Measurements from ENCODE around the gene PRR12.
A peak's percentile ranks its signal among the peaks of the same experiment; 100 is the strongest.

Gene PRR12

GRCh38 chr19:49665036-49665350 lies 74.0 kb downstream of the PRR12 start:
- Histone ChIP-seq H3K27ac (ENCODE audit: extremely low read depth, low read depth, low read length) (peak overlapping the region; percentile 87), H3K9me3 (ENCODE audit: control insufficient read depth, insufficient read depth, low read depth, low read length) (no peaks in the 10 kb centered on the region), H3K4me1 (ENCODE audit: control insufficient read depth, insufficient read depth, low read length) (peaks cover 6% of the 10 kb centered on the region), H3K4me3 (ENCODE audit: low read depth, low read length) (peak overlapping the region; percentile 48), H3K36me3 (ENCODE audit: control insufficient read depth in 2 of 2, insufficient read depth in 1 of 2, low read length in 2 of 2) (peaks cover 17 to 56% of the 10 kb centered on the region in 2 experiments)
- POLR2A ChIA-PET: interaction anchor here (0.5 to 4.9 kb wide), 14 partner anchors 10 to 213 kb away, joined by 3 to 85 read pairs (median 8); partner anchors contain the start of genes NOSIP, PIH1D1, PRMT1 and PRR12
- CTCF ChIA-PET: interaction anchor here (0.6 to 3.2 kb wide), 5 partner anchors 8 to 162 kb away, joined by 3 to 27 read pairs (median 5); partner anchors contain the start of gene PRMT1
- TF ChIP-seq ZNF19 (tag by site-specific recombination; IDR thresholded peaks at IDR 0.05; ENCODE audit: low read depth) (0 out of 2 replicates have a peak, but pooled peaks have one; percentile 9), SCRT2 (tag by site-specific recombination; IDR thresholded peaks at IDR 0.05) (no peak; the same call in 1 of the 2 replicates), ZNF23 (tag by site-specific recombination; IDR thresholded peaks at IDR 0.05; ENCODE audit: borderline replicate concordance) (no peak), ZNF433 (tag by site-specific recombination; IDR thresholded peaks at IDR 0.05; ENCODE audit: low read depth) (no peak), ZNF529 (tag by site-specific recombination; IDR thresholded peaks at IDR 0.05; ENCODE audit: insufficient replicate concordance) (no peak), ZBTB7A (tag by site-specific recombination; IDR thresholded peaks at IDR 0.05; ENCODE audit: low read depth) (no peak), GLIS2 (tag by site-specific recombination; IDR thresholded peaks at IDR 0.05) (no peak), YY2 (tag by site-specific recombination; IDR thresholded peaks at IDR 0.05) (no peak; the same call in 1 of the 2 replicates), SALL2 (tag by site-specific recombination; IDR thresholded peaks at IDR 0.05; ENCODE audit: borderline replicate concordance) (no peak), ZBTB48 (tag by site-specific recombination; IDR thresholded peaks at IDR 0.05) (peak; percentile 28; the same call in 1 of the 2 replicates), ZNF37A (tag by site-specific recombination; IDR thresholded peaks at IDR 0.05) (no peak), SP2 (tag by site-specific recombination; IDR thresholded peaks at IDR 0.05) (no peak), PRDM1 (tag by site-specific recombination; IDR thresholded peaks at IDR 0.05) (no peak; the same call in none of the 2 replicates), ZNF112 (tag by site-specific recombination; IDR thresholded peaks at IDR 0.05) (no peak), ZNF302 (tag by site-specific recombination; IDR thresholded peaks at IDR 0.05; ENCODE audit: low read depth) (no peak), ZNF366 (tag by site-specific recombination; conservative IDR thresholded peaks at IDR 0.05) (0 out of 2 replicates have a peak, but pooled peaks have one; percentile 36), TRIM28 (IDR thresholded peaks at IDR 0.05; ENCODE audit: borderline replicate concordance, low read length) (no peak), ZNF514 (tag by site-specific recombination; IDR thresholded peaks at IDR 0.05) (no peak), ZNF610 (tag by site-specific recombination; IDR thresholded peaks at IDR 0.05; ENCODE audit: borderline replicate concordance) (no peak), ZNF335 (tag by site-specific recombination; conservative IDR thresholded peaks at IDR 0.05) (peak; percentile 37; the same call in 1 of the 2 replicates), SP3 (tag by site-specific recombination; IDR thresholded peaks at IDR 0.05) (no peak), AEBP2 (tag by site-specific recombination; IDR thresholded peaks at IDR 0.05; ENCODE audit: borderline replicate concordance) (no peak), ZBTB1 (tag by site-specific recombination; IDR thresholded peaks at IDR 0.05) (no peak), ZNF596 (tag by site-specific recombination; IDR thresholded peaks at IDR 0.05) (no peak), ZNF423 (tag by site-specific recombination; IDR thresholded peaks at IDR 0.05) (no peak), ZNF311 (tag by site-specific recombination; IDR thresholded peaks at IDR 0.05; ENCODE audit: borderline replicate concordance) (no peak), ZNF473 (tag by site-specific recombination; IDR thresholded peaks at IDR 0.05) (no peak), ZNF404 (tag by site-specific recombination; IDR thresholded peaks at IDR 0.05) (peak; percentile 41; the same call in 1 of the 2 replicates), ZNF585B (tag by site-specific recombination; IDR thresholded peaks at IDR 0.05) (no peak), ZNF600 (tag by site-specific recombination; IDR thresholded peaks at IDR 0.05) (no peak; the same call in 1 of the 2 replicates), ZNF561 (tag by site-specific recombination; IDR thresholded peaks at IDR 0.05; ENCODE audit: borderline replicate concordance) (no peak)
- TF ChIP-seq, protein P1, sequence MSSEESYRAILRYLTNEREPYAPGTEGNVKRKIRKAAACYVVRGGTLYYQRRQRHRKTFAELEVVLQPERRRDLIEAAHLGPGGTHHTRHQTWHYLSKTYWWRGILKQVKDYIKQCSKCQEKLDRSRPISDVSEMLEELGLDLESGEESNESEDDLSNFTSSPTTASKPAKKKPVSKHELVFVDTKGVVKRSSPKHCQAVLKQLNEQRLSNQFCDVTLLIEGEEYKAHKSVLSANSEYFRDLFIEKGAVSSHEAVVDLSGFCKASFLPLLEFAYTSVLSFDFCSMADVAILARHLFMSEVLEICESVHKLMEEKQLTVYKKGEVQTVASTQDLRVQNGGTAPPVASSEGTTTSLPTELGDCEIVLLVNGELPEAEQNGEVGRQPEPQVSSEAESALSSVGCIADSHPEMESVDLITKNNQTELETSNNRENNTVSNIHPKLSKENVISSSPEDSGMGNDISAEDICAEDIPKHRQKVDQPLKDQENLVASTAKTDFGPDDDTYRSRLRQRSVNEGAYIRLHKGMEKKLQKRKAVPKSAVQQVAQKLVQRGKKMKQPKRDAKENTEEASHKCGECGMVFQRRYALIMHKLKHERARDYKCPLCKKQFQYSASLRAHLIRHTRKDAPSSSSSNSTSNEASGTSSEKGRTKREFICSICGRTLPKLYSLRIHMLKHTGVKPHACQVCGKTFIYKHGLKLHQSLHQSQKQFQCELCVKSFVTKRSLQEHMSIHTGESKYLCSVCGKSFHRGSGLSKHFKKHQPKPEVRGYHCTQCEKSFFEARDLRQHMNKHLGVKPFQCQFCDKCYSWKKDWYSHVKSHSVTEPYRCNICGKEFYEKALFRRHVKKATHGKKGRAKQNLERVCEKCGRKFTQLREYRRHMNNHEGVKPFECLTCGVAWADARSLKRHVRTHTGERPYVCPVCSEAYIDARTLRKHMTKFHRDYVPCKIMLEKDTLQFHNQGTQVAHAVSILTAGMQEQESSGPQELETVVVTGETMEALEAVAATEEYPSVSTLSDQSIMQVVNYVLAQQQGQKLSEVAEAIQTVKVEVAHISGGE (tag by site-specific recombination; conservative IDR thresholded peaks at IDR 0.05; ENCODE audit: low read depth): no peak
- TF ChIP-seq, protein P2, sequence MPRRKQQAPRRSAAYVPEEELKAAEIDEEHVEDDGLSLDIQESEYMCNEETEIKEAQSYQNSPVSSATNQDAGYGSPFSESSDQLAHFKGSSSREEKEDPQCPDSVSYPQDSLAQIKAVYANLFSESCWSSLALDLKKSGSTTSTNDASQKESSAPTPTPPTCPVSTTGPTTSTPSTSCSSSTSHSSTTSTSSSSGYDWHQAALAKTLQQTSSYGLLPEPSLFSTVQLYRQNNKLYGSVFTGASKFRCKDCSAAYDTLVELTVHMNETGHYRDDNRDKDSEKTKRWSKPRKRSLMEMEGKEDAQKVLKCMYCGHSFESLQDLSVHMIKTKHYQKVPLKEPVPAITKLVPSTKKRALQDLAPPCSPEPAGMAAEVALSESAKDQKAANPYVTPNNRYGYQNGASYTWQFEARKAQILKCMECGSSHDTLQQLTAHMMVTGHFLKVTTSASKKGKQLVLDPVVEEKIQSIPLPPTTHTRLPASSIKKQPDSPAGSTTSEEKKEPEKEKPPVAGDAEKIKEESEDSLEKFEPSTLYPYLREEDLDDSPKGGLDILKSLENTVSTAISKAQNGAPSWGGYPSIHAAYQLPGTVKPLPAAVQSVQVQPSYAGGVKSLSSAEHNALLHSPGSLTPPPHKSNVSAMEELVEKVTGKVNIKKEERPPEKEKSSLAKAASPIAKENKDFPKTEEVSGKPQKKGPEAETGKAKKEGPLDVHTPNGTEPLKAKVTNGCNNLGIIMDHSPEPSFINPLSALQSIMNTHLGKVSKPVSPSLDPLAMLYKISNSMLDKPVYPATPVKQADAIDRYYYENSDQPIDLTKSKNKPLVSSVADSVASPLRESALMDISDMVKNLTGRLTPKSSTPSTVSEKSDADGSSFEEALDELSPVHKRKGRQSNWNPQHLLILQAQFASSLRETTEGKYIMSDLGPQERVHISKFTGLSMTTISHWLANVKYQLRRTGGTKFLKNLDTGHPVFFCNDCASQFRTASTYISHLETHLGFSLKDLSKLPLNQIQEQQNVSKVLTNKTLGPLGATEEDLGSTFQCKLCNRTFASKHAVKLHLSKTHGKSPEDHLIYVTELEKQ (tag by site-specific recombination; IDR thresholded peaks at IDR 0.05; ENCODE audit: borderline replicate concordance): no peak

Data from HEK293 (cell line).